Prostate gland (tissue), 2 donors: ENCODE measurements around the gene SH2D3A.

Source experiments
- POLR2A ChIP-seq: fragments of 450-650 bp; IDR thresholded peaks from one replicate; pipeline ENCODE4 v1.6.1; 2016; ENCODE audit warnings: antibody characterized with exemption, mild to moderate bottlenecking
- POLR2AphosphoS5 ChIP-seq: sonication (generic); formaldehyde crosslinking; IDR thresholded peaks from one replicate; pipeline ENCODE4 v1.6.1; 2017; ENCODE audit warnings: antibody characterized with exemption
- TF ChIP-seq, protein P1 (sequence below), 4 experiments: fragments of 200-600 bp in 2 of 4; fragments of 450-650 bp in 2 of 4; sonication (generic) in 2 of 4; IDR thresholded peaks; 1 replicate in 3 of 4; 2 replicates in 1 of 4; pipeline ENCODE4 v1.5.1; 2016 to 2019; ENCODE audit warnings: antibody characterized with exemption in 4 of 4, mild to moderate bottlenecking in 2 of 4, moderate library complexity in 2 of 4

DNA sequence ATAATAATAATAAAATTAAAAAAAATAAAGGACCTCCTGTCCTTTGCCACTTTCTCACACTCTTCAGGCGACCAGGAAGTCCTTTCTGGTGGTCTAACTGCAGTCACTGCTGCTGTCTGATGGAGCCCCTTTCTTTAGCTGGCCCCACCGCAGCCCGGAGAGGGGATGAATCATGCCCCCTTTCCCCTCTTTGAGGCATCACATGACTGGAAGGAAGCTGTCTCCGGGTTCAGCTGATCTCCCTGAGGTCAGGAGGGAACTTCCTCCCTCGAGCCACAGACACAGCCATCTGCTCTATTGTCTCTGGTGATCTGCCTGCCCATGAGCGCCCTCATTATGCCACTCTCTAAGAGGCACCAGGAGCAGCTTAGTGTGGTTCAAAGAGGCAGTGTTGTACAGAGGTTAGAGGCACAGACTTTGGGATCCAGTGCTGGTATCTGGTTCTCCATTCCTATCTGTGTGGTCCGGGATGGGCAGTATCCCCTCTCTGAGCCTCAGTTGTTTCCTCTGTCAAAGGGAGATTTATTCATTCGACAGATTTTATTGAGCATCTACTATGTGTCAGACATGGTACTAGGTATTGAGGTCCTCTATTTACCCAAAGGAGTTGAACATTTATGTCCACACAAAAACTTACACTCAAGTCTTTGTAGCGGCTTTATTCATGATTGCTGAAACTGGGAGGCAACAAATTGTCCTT lies 35.3 kb upstream of the SH2D3A start:
- TF ChIP-seq, protein P1, sequence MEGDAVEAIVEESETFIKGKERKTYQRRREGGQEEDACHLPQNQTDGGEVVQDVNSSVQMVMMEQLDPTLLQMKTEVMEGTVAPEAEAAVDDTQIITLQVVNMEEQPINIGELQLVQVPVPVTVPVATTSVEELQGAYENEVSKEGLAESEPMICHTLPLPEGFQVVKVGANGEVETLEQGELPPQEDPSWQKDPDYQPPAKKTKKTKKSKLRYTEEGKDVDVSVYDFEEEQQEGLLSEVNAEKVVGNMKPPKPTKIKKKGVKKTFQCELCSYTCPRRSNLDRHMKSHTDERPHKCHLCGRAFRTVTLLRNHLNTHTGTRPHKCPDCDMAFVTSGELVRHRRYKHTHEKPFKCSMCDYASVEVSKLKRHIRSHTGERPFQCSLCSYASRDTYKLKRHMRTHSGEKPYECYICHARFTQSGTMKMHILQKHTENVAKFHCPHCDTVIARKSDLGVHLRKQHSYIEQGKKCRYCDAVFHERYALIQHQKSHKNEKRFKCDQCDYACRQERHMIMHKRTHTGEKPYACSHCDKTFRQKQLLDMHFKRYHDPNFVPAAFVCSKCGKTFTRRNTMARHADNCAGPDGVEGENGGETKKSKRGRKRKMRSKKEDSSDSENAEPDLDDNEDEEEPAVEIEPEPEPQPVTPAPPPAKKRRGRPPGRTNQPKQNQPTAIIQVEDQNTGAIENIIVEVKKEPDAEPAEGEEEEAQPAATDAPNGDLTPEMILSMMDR (IDR thresholded peaks at IDR 0.05), result no peak
- TF ChIP-seq POLR2A, result no peak
- TF ChIP-seq POLR2AphosphoS5, result no peak
